Activated CD4-positive, alpha-beta T cell treated with anti-CD3 and anti-CD28 coated beads, Interleukin-2, Interleukin-4, amounts not matched to agents 100 ng/mL and 50 ng/mL, durations not matched to agents 16 hours and 8 hours (primary cell): ENCODE measurements around the gene SUSD6.
A peak's percentile ranks its signal among the peaks of the same experiment; 100 is the strongest.
"Not testable (repeated sequence)": the region's sequence is repeated elsewhere in the genome, so short reads cannot be mapped to it uniquely, and the experiment has no call there.

ENCODE experiments used
- DNase-seq: peaks from one replicate; pipeline ENCODE4 v3.0.0-alpha.2; 2020; ENCODE audit warnings: low spot score

The SUSD6 gene

GRCh38 chr14:69624136-69624535 is 12.7 kb downstream of the SUSD6 start:
- no peak for DNase-seq

GRCh38 chr14:69625299-69626131 is 14.1 kb downstream of the SUSD6 start:
- peak; percentile 83 for DNase-seq

GRCh38 chr14:69626132-69626500 is 14.7 kb downstream of the SUSD6 start:
- DNase-seq, result no peak

- no peak for DNase-seq
These were observed 18.1 kb downstream of the SUSD6 start for GRCh38 chr14:69629225-69630127.

GRCh38 chr14:69630360-69630759 is 19.0 kb downstream of the SUSD6 start:
- DNase-seq, result no peak

- no peak for DNase-seq
These were observed 20.1 kb downstream of the SUSD6 start for GRCh38 chr14:69631509-69631908.

GRCh38 chr14:69632164-69632563 is 20.8 kb downstream of the SUSD6 start:
- no peak for DNase-seq

- no peak for DNase-seq
These were observed 21.3 kb downstream of the SUSD6 start for GRCh38 chr14:69632593-69633151.

GRCh38 chr14:69633238-69633637 is 21.8 kb downstream of the SUSD6 start:
- DNase-seq, result no peak

GRCh38 chr14:69635981-69636639 is 24.7 kb downstream of the SUSD6 start:
- no peak for DNase-seq

GRCh38 chr14:69636718-69637480 is 25.5 kb downstream of the SUSD6 start:
- no peak for DNase-seq

GRCh38 chr14:69637503-69638031 is 26.2 kb downstream of the SUSD6 start:
- no peak for DNase-seq

- DNase-seq, result no peak
These were observed 29.5 kb downstream of the SUSD6 start for GRCh38 chr14:69640931-69641330.

GRCh38 chr14:69642212-69642793 is 30.9 kb downstream of the SUSD6 start:
- DNase-seq, result not testable (repeated sequence)

GRCh38 chr14:69643430-69644200 is 32.2 kb downstream of the SUSD6 start:
- DNase-seq, result no peak

GRCh38 chr14:69644814-69645213 is 33.4 kb downstream of the SUSD6 start:
- DNase-seq, result no peak

GRCh38 chr14:69647213-69647612 is 35.8 kb downstream of the SUSD6 start:
- DNase-seq, result no peak

- DNase-seq, result not testable (repeated sequence)
These were observed 36.2 kb downstream of the SUSD6 start for GRCh38 chr14:69647642-69648041.

- no peak for DNase-seq
These were observed 37.4 kb downstream of the SUSD6 start for GRCh38 chr14:69648480-69649451.
